SKM-1 treated with dmso at 0.1 percent for 144 hours (cell line): ENCODE results near the gene HGFAC.

Source experiments
- DNase-seq: peaks from one replicate; lab custom pipeline; 2025; ENCODE audit not compliant: unreplicated experiment; lab: John Stamatoyannopoulos, UW

Gene HGFAC

GRCh38 chr4:3485011-3485791 lies 43.4 kb downstream of the HGFAC start:
- no peak for DNase-seq

GRCh38 chr4:3485886-3486540 lies 44.2 kb downstream of the HGFAC start:
- DNase-seq, result no peak

- DNase-seq, result no peak
These were observed 45.1 kb downstream of the HGFAC start for GRCh38 chr4:3486541-3487540.

- DNase-seq, result no peak
These were observed 46.1 kb downstream of the HGFAC start for GRCh38 chr4:3487861-3488260.

- DNase-seq, result no peak
These were observed 47.1 kb downstream of the HGFAC start for GRCh38 chr4:3488820-3489219.

GRCh38 chr4:3489451-3489962 lies 47.7 kb downstream of the HGFAC start:
- DNase-seq, result no peak

GRCh38 chr4:3491681-3492405 lies 50.1 kb downstream of the HGFAC start:
- no peak for DNase-seq

GRCh38 chr4:3492741-3493719 lies 51.3 kb downstream of the HGFAC start:
- no peak for DNase-seq

- DNase-seq, result no peak
These were observed 52.1 kb downstream of the HGFAC start for GRCh38 chr4:3493720-3494461.

GRCh38 chr4:3494462-3494871 lies 52.7 kb downstream of the HGFAC start:
- DNase-seq, result no peak

- DNase-seq, result no peak
These were observed 53.6 kb downstream of the HGFAC start for GRCh38 chr4:3495204-3495975.

- no peak for DNase-seq
These were observed 54.3 kb downstream of the HGFAC start for GRCh38 chr4:3496021-3496420.

GRCh38 chr4:3497095-3497494 lies 55.3 kb downstream of the HGFAC start:
- no peak for DNase-seq

- no peak for DNase-seq
These were observed 56.0 kb downstream of the HGFAC start for GRCh38 chr4:3497523-3498389.

GRCh38 chr4:3498407-3498806 lies 56.6 kb downstream of the HGFAC start:
- DNase-seq, result no peak
